Muscle layer of colon (tissue), 2 donors: ENCODE results near the gene SEC14L5.

ENCODE experiments used
- H3K27ac ChIP-seq: one replicate; pipeline ENCODE4 v1.7.0; 2013; ENCODE audit warnings: low read depth, mild to moderate bottlenecking, low read length, moderate library complexity
- H3K27me3 ChIP-seq, 2 donors: one replicate each; pipeline ENCODE4 v1.7.0; 2013; ENCODE audit warnings: low read length in 2 of 2, mild to moderate bottlenecking in 2 of 2; ENCODE audit not compliant: insufficient read depth in 2 of 2, control insufficient read depth in 1 of 2
- H3K36me3 ChIP-seq: one replicate; pipeline ENCODE4 v1.7.0; 2013; ENCODE audit warnings: mild to moderate bottlenecking, low read length; ENCODE audit not compliant: insufficient read depth
- H3K4me1 ChIP-seq: one replicate; pipeline ENCODE4 v1.7.0; 2013; ENCODE audit warnings: mild to moderate bottlenecking, low read length; ENCODE audit not compliant: insufficient read depth
- H3K4me3 ChIP-seq, 2 donors: one replicate each; pipeline ENCODE4 v1.7.0; 2013; ENCODE audit warnings: low read length in 2 of 2, low read depth in 1 of 2, mild to moderate bottlenecking in 1 of 2, moderate library complexity in 1 of 2
- H3K9ac ChIP-seq: one replicate; pipeline ENCODE4 v1.7.0; 2013; ENCODE audit warnings: low read length
- H3K9me3 ChIP-seq: one replicate; pipeline ENCODE4 v1.7.0; 2013; ENCODE audit warnings: mild to moderate bottlenecking, low read length
- donor health status: abdominal sarcoma.
- donor health status: Adenocarcinoma of cecum.

SEC14L5 gene

GRCh38 chr16:5054876-5055865, 97.0 kb downstream of the SEC14L5 start:
- Histone ChIP-seq H3K27ac (no peak overlapping the region), H3K4me1 (no peaks in the 10 kb centered on the region), H3K36me3 (no peaks in the 10 kb centered on the region), H3K9ac (no peak overlapping the region), H3K27me3 (no peaks in the 10 kb centered on the region), H3K4me3 (no peak overlapping the region), H3K9me3 (no peaks in the 10 kb centered on the region)

- no peak overlapping the region for H3K27ac ChIP-seq
- H3K36me3 ChIP-seq = no peaks in the 10 kb centered on the region
- H3K27me3 ChIP-seq = no peaks in the 10 kb centered on the region
- H3K9me3 ChIP-seq = no peaks in the 10 kb centered on the region
- H3K9ac ChIP-seq = no peak overlapping the region
- no peaks in the 10 kb centered on the region for H3K4me1 ChIP-seq
- no peak overlapping the region for H3K4me3 ChIP-seq
These were observed 98.2 kb downstream of the SEC14L5 start for GRCh38 chr16:5056352-5056751.

- Histone ChIP-seq H3K4me1 (no peaks in the 10 kb centered on the region), H3K9me3 (no peaks in the 10 kb centered on the region), H3K27ac (no peak overlapping the region), H3K9ac (no peak overlapping the region), H3K36me3 (no peaks in the 10 kb centered on the region), H3K4me3 (no peak overlapping the region), H3K27me3 (no peaks in the 10 kb centered on the region)
These were observed 100.3 kb downstream of the SEC14L5 start for GRCh38 chr16:5058476-5058875.

GRCh38 chr16:5059386-5060072, 101.4 kb downstream of the SEC14L5 start:
- Histone ChIP-seq H3K9ac (no peak overlapping the region), H3K4me3 (no peak overlapping the region), H3K27me3 (no peaks in the 10 kb centered on the region), H3K4me1 (no peaks in the 10 kb centered on the region), H3K9me3 (no peaks in the 10 kb centered on the region), H3K36me3 (no peaks in the 10 kb centered on the region), H3K27ac (no peak overlapping the region)

- H3K4me3 ChIP-seq = no peak overlapping the region
- H3K9ac ChIP-seq = no peak overlapping the region
- no peaks in the 10 kb centered on the region for H3K4me1 ChIP-seq
- no peaks in the 10 kb centered on the region for H3K27me3 ChIP-seq
- no peak overlapping the region for H3K27ac ChIP-seq
- no peaks in the 10 kb centered on the region for H3K9me3 ChIP-seq
- no peaks in the 10 kb centered on the region for H3K36me3 ChIP-seq
These were observed 102.0 kb downstream of the SEC14L5 start for GRCh38 chr16:5060073-5060641.

- no peaks in the 10 kb centered on the region for H3K27me3 ChIP-seq
- no peaks in the 10 kb centered on the region for H3K36me3 ChIP-seq
- no peaks in the 10 kb centered on the region for H3K4me1 ChIP-seq
- H3K4me3 ChIP-seq = no peak overlapping the region
- H3K9me3 ChIP-seq = no peaks in the 10 kb centered on the region
- no peak overlapping the region for H3K27ac ChIP-seq
- H3K9ac ChIP-seq = no peak overlapping the region
These were observed 103.9 kb downstream of the SEC14L5 start for GRCh38 chr16:5062051-5062450.

- Histone ChIP-seq H3K36me3 (no peaks in the 10 kb centered on the region), H3K9me3 (no peaks in the 10 kb centered on the region), H3K27me3 (no peaks in the 10 kb centered on the region), H3K9ac (no peak overlapping the region), H3K27ac (no peak overlapping the region), H3K4me1 (no peaks in the 10 kb centered on the region), H3K4me3 (no peak overlapping the region)
These were observed 104.9 kb downstream of the SEC14L5 start for GRCh38 chr16:5062790-5063765.

GRCh38 chr16:5064915-5065314, 106.8 kb downstream of the SEC14L5 start:
- H3K4me3 ChIP-seq = no peak overlapping the region
- H3K36me3 ChIP-seq = no peaks in the 10 kb centered on the region
- no peak overlapping the region for H3K27ac ChIP-seq
- H3K4me1 ChIP-seq = no peaks in the 10 kb centered on the region
- H3K27me3 ChIP-seq = no peaks in the 10 kb centered on the region
- H3K9me3 ChIP-seq = no peaks in the 10 kb centered on the region
- no peak overlapping the region for H3K9ac ChIP-seq

GRCh38 chr16:5065326-5065725, 107.2 kb downstream of the SEC14L5 start:
- H3K36me3 ChIP-seq = no peaks in the 10 kb centered on the region
- no peaks in the 10 kb centered on the region for H3K27me3 ChIP-seq
- H3K9me3 ChIP-seq = no peaks in the 10 kb centered on the region
- H3K9ac ChIP-seq = no peak overlapping the region
- H3K27ac ChIP-seq = no peak overlapping the region
- H3K4me1 ChIP-seq = no peaks in the 10 kb centered on the region
- H3K4me3 ChIP-seq = no peak overlapping the region

GRCh38 chr16:5065813-5066212, 107.7 kb downstream of the SEC14L5 start, which contains the start of gene C16orf89:
C16orf89 (minus strand) TSS chr16:5065956; CDS start chr16:5065908, 48 bp downstream.
- H3K4me3 ChIP-seq = no peak within 1 kb of the TSS
- H3K36me3 ChIP-seq = no peaks in the 10 kb centered on the region
- H3K9me3 ChIP-seq = no peaks in the 10 kb centered on the region
- no peak within 1 kb of the TSS for H3K27ac ChIP-seq
- no peaks in the 10 kb centered on the region for H3K4me1 ChIP-seq
- no peaks in the 10 kb centered on the region for H3K27me3 ChIP-seq
- H3K9ac ChIP-seq = no peak within 1 kb of the TSS
